GM13977 (cell line): ENCODE measurements around the gene SIL1.
"Not testable (repeated sequence)": the region's sequence is repeated elsewhere in the genome, so short reads cannot be mapped to it uniquely, and the experiment has no call there.

ENCODE experiments used
- DNase-seq: peaks from one replicate; pipeline ENCODE4 v3.0.0; 2012; ENCODE audit warnings: low spot score
- CTCF ChIP-seq: IDR thresholded peaks from 2 replicates; pipeline ENCODE4 v1.5.1; 2012; ENCODE audit warnings: mild to moderate bottlenecking, control low read depth; ENCODE audit not compliant: insufficient read depth; ENCODE audit errors: extremely low read depth, missing control alignments
- in situ Hi-C: fragments of 300-500 bp; cut with MboI; formaldehyde crosslinking; loops from one replicate; pipeline ENCODE4 v1.12.0; 2022; ENCODE audit warnings: low sequenced_read_pairs, low pct_unique_long_range_greater_than_20kb, mixed read lengths, inconsistent platforms; ENCODE audit not compliant: unreplicated experiment

The SIL1 gene

GRCh38 chr5:139012176-139012575 lies 186.0 kb downstream of the SIL1 start:
- no peak for TF ChIP-seq CTCF
- in situ Hi-C loops: no loop called here

DNA sequence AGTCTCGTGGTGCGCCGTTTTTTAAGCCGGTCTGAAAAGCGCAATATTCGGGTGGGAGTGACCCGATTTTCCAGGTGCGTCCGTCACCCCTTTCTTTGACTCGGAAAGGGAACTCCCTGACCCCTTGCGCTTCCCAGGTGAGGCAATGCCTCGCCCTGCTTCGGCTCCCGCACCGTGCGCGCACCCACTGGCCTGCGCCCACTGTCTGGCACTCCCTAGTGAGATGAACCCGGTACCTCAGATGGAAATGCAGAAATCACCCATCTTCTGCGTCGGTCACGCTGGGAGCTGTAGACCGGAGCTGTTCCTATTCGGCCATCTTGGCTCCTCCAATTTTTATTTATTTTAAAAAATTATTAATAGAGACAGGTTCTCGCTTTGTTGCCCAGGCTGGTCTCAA lies 187.0 kb downstream of the SIL1 start:
- DNase-seq, in situ Hi-C loops: not testable (repeated sequence)

More at GRCh38 chr5:139012176-139012575, 186.0 kb downstream of the SIL1 start:
- no peak for DNase-seq

- in situ Hi-C loops: no loop called here
- no peak for TF ChIP-seq CTCF
- no peak for DNase-seq
Measured at GRCh38 chr5:139004374-139005307, 193.5 kb downstream of the SIL1 start.

- no peak for TF ChIP-seq CTCF
- in situ Hi-C loops: no loop called here
- no peak for DNase-seq
Measured at GRCh38 chr5:138999674-139000073, 198.5 kb downstream of the SIL1 start.

DNA sequence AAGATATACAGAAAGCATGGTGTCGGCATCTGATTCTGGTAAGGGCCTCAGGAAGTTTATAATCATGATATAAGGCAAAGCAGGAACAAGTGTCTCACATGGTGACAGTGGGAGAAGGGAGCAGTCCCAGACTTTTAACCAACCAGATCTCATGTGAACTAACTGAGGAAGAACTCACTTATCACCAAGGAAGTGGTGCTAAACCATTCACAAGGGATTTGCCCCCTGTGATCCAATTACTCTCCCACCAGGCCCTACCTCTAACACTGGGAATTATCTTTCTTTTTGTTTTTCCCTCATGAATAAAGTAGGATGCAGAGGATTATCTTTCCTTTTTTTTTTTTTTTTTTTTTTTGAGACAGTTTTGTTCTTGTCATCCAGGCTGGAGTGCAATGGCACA lies 199.6 kb downstream of the SIL1 start:
- no peak for DNase-seq
- no peak for TF ChIP-seq CTCF
- in situ Hi-C loops: no loop called here

- TF ChIP-seq CTCF: no peak
- DNase-seq: no peak
- in situ Hi-C loops: no loop called here
Measured at GRCh38 chr5:138996120-138996519, 202.0 kb downstream of the SIL1 start.

GRCh38 chr5:138990986-138991590 lies 207.1 kb downstream of the SIL1 start:
- TF ChIP-seq CTCF: no peak
- in situ Hi-C loops: no loop called here
- no peak for DNase-seq
